GM13977 (cell line): ENCODE measurements around the gene TIMP3.

ENCODE experiments used
- DNase-seq: peaks from one replicate; pipeline ENCODE4 v3.0.0; 2012; ENCODE audit warnings: low spot score
- CTCF ChIP-seq: IDR thresholded peaks from 2 replicates; pipeline ENCODE4 v1.5.1; 2012; ENCODE audit warnings: mild to moderate bottlenecking, control low read depth; ENCODE audit not compliant: insufficient read depth; ENCODE audit errors: extremely low read depth, missing control alignments
- in situ Hi-C: fragments of 300-500 bp; cut with MboI; formaldehyde crosslinking; loops from one replicate; pipeline ENCODE4 v1.12.0; 2022; ENCODE audit warnings: low sequenced_read_pairs, low pct_unique_long_range_greater_than_20kb, mixed read lengths, inconsistent platforms; ENCODE audit not compliant: unreplicated experiment

Gene TIMP3

GRCh38 chr22:32843300-32843699 lies 41.8 kb downstream of the TIMP3 start:
- in situ Hi-C loops: no loop called here
- TF ChIP-seq CTCF: no peak
- no peak for DNase-seq

- in situ Hi-C loops: no loop called here
- no peak for DNase-seq
- no peak for TF ChIP-seq CTCF
Measured at GRCh38 chr22:32844251-32844650, 42.7 kb downstream of the TIMP3 start.

- no peak for DNase-seq
- TF ChIP-seq CTCF: no peak
- in situ Hi-C loops: no loop called here
Measured at GRCh38 chr22:32846780-32847491, 45.4 kb downstream of the TIMP3 start.

- in situ Hi-C loops: no loop called here
- no peak for TF ChIP-seq CTCF
- no peak for DNase-seq
Measured at GRCh38 chr22:32848226-32848625, 46.7 kb downstream of the TIMP3 start.

GRCh38 chr22:32849501-32849900 lies 48.0 kb downstream of the TIMP3 start:
- TF ChIP-seq CTCF: no peak
- in situ Hi-C loops: no loop called here
- no peak for DNase-seq

GRCh38 chr22:32850157-32850556 lies 48.7 kb downstream of the TIMP3 start:
- DNase-seq: no peak
- TF ChIP-seq CTCF: no peak

More at GRCh38 chr22:32850157-32850556, 48.7 kb downstream of the TIMP3 start:
- in situ Hi-C loops: no loop called here
